NB4 (cell line): ENCODE data around the gene CACNG4.

ENCODE experiments used
- CTCF ChIP-seq: IDR thresholded peaks from one replicate; pipeline ENCODE4 v1.5.1; 2012; ENCODE audit warnings: low read depth, low read length
- MYC ChIP-seq: IDR thresholded peaks from 2 replicates; pipeline ENCODE4 v1.6.1; 2011; ENCODE audit warnings: low read depth, low read length
- POLR2A ChIP-seq: IDR thresholded peaks from 2 replicates; pipeline ENCODE4 v1.6.1; 2011; ENCODE audit warnings: mild to moderate bottlenecking; ENCODE audit not compliant: insufficient read length; ENCODE audit errors: extremely low read depth

GRCh38 chr17:66915204-66915611 lies 49.3 kb upstream of the CACNG4 start:
- TF ChIP-seq POLR2A, result no peak
- peak; percentile 28 for TF ChIP-seq CTCF
- no peak for TF ChIP-seq MYC
